ENCODE data around the gene ARHGAP20. TPM values are rescaled to one million over a fixed set of nuclear protein-coding genes. Genes with fewer than 3 reads are reported as not detected.

Gene ARHGAP20
- total and polyA plus RNA-seq, 3 experiments from 2014 or later = 0.09 TPM; not detected in 2

DNA sequence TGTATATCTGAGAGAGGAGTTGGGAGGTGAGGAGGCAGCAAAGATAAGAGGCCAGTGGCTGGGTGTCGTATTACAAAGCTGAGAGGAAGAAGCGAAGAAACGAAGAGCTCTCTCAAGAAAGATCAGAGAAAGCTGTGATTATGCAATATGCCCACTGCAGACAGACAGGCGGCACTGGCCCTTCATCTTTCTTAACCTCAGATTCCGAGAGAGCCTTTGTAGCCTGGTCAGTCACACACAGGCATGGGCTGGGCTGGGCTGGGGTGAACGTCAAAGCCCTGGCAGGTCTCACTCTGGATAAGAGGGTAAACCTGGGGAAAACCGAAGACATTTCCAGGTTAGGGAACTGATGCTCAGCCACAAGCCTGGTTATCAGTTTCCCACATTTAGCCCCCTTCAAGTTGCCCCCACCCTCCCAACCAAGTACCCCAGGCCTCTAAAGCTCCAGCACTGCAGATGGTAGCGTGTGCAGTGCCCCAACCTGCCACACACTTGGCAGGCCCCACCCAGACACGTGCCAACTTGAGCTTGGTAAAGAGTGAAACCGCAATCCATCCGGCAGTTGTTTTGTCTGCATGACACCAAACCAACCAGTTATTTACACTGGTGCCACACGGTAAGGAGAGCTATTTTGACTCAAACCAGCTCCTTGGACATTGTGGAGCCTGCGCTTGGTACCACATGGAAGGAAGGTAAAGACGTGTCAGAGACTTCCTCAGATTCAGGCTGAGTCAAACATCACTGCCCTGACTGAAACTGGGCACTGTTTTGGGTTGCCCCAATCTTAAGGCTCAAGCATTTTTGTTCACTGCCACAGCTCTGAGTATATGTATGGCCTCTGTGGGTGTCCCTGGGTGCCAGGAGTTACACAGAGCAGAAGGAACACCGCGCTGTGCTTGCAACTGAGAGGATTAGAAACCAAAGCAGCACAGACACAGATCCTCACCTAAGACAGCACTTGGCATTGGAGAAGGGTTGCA lies 146.6 kb downstream of the ARHGAP20 start:
- Mint-ChIP-seq H3K4me3 (peak overlapping the region in 1 of 7 donors; percentile 13), H3K4me1 (peaks cover 0 to 8% (median 2%) of the 10 kb centered on the region in 3 donors), H3K36me3 (no peaks in the 10 kb centered on the region), H3K27ac (peak overlapping the region in 1 of 8 donors; percentile 15), H3K9me3 (no peaks in the 10 kb centered on the region), H3K27me3 (peaks cover 3 to 5% of the 10 kb centered on the region in 2 donors)
- Histone ChIP-seq H3K36me3 (ENCODE audit: insufficient read depth, low read length) (no peaks in the 10 kb centered on the region), H3K27ac (ENCODE audit: low read depth, low read length) (no peak overlapping the region), H3K4me3 (ENCODE audit: low read length) (no peak overlapping the region), H3K9me3 (ENCODE audit: low read length) (no peaks in the 10 kb centered on the region), H3K4me1 (ENCODE audit: insufficient read depth, low read length) (no peaks in the 10 kb centered on the region), H3K27me3 (ENCODE audit: insufficient read depth, low read length, poor library complexity, severe bottlenecking) (no peaks in the 10 kb centered on the region)
- peak in 1 of 5 donors; percentile 9 for DNase-seq
- ChIA-PET CTCF (no interaction called here), POLR2A (no interaction called here)

DNA sequence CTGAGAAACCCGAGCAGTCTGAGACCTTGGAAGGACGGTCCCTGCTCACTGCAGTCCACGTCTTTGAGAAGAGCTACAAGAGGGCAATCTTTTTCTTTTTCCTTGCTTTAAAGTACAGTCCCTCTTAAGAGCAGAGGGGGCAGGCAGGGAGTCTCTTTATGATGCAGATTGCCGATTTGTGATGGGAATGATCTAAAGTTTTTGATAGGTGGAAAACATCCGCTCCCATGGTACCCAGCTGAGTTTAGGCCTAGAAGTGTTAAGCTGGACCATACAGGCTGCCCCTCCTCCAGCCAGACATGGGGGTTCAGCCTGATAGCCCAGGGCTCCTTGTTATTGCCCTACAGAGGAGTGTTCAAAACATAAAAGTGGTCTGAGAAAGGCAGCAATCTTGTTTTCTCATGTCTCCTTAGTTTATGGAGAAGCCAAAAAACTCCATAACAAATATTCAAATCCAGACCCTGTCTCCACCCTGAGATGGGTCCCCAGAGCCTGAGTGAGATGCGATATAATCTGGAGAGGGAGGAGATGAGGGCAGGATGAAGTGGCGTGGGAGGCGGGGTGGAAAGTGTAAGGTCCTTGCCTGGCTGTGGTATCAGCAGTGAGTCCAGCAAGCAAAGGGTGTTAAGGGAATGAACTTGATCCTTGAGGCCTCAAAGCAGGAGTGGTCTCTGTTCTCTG lies 147.4 kb downstream of the ARHGAP20 start:
- ChIA-PET CTCF (no interaction called here), POLR2A (no interaction called here)
- DNase-seq = no peak
- Histone ChIP-seq H3K4me1 (ENCODE audit: insufficient read depth, low read length) (no peaks in the 10 kb centered on the region), H3K36me3 (ENCODE audit: insufficient read depth, low read length) (no peaks in the 10 kb centered on the region), H3K27ac (ENCODE audit: low read depth, low read length) (no peak overlapping the region), H3K9me3 (ENCODE audit: low read length) (no peaks in the 10 kb centered on the region), H3K4me3 (ENCODE audit: low read length) (no peak overlapping the region), H3K27me3 (ENCODE audit: insufficient read depth, low read length, poor library complexity, severe bottlenecking) (no peaks in the 10 kb centered on the region)
- Mint-ChIP-seq H3K4me1 (peaks cover 0 to under 1% (median 0%) of the 10 kb centered on the region in 3 donors), H3K4me3 (peak overlapping the region in 1 of 7 donors; percentile 13), H3K27ac (no peak overlapping the region), H3K36me3 (no peaks in the 10 kb centered on the region), H3K9me3 (no peaks in the 10 kb centered on the region), H3K27me3 (peaks cover 3 to 11% of the 10 kb centered on the region in 2 donors)

DNA sequence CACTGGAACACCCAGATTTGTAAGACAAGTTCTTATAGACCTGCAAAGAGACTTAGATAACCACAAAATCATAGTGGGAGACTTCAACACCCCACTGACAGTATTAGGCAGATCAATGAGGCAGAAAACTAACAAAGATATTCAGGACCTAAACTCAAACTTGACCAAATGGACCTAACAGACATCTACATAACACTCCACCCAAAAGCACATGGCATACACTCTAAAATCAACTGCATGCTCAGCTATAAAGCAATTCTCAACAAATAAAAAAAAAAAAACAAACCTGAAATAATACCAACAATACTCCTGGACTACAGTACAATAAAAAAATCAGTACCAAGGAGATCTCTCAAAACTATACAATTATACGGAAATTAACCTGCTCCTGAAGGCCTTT lies 167.5 kb downstream of the ARHGAP20 start:
- peaks cover 0 to 13% (median 4%) of the 10 kb centered on the region in 3 donors for H3K36me3 Mint-ChIP-seq
- peaks cover 5 to 10% (median 7%) of the 10 kb centered on the region in 5 donors for H3K9me3 Mint-ChIP-seq
- ChIA-PET POLR2A (no interaction called here), CTCF (interaction anchor here (0.7 kb wide), 1 partner anchor 466 kb away, joined by 3 read pairs; no protein-coding TSS in a partner anchor)
- peaks cover 0 to under 1% of the 10 kb centered on the region in 2 donors for H3K27me3 Mint-ChIP-seq
- Histone ChIP-seq H3K9me3 (ENCODE audit: low read length) (no peaks in the 10 kb centered on the region), H3K4me3 (ENCODE audit: low read length) (no peak overlapping the region), H3K4me1 (ENCODE audit: insufficient read depth, low read length) (no peaks in the 10 kb centered on the region), H3K36me3 (ENCODE audit: insufficient read depth, low read length) (no peaks in the 10 kb centered on the region), H3K27ac (ENCODE audit: low read depth, low read length) (no peak overlapping the region), H3K27me3 (ENCODE audit: insufficient read depth, low read length, poor library complexity, severe bottlenecking) (no peaks in the 10 kb centered on the region)
- peak overlapping the region in 2 of 7 donors; percentile 1 to 29 for H3K4me3 Mint-ChIP-seq
- no peak overlapping the region for H3K27ac Mint-ChIP-seq
- DNase-seq = no peak
- H3K4me1 Mint-ChIP-seq = peaks cover 20 to 26% (median 21%) of the 10 kb centered on the region in 3 donors

DNA sequence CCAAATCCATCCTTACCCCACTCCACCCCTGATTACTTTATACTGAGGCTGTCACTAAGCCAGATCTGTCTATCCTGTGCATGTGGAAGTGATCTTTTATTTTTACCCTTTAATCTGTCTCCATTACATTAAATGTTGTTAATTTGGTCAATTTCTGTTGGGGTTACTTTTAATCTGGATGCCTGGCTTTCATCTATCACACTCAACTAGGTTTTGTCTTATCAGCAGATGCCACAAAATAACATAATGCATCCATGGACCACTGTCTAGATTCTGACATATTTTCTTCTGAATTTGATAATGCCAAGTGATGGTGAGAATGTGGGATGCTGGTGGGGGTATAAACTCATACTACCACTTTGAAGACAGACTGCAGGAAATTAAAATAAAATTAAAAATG lies 174.1 kb downstream of the ARHGAP20 start:
- CTCF ChIA-PET = no interaction called here
- DNase-seq = no peak

DNA sequence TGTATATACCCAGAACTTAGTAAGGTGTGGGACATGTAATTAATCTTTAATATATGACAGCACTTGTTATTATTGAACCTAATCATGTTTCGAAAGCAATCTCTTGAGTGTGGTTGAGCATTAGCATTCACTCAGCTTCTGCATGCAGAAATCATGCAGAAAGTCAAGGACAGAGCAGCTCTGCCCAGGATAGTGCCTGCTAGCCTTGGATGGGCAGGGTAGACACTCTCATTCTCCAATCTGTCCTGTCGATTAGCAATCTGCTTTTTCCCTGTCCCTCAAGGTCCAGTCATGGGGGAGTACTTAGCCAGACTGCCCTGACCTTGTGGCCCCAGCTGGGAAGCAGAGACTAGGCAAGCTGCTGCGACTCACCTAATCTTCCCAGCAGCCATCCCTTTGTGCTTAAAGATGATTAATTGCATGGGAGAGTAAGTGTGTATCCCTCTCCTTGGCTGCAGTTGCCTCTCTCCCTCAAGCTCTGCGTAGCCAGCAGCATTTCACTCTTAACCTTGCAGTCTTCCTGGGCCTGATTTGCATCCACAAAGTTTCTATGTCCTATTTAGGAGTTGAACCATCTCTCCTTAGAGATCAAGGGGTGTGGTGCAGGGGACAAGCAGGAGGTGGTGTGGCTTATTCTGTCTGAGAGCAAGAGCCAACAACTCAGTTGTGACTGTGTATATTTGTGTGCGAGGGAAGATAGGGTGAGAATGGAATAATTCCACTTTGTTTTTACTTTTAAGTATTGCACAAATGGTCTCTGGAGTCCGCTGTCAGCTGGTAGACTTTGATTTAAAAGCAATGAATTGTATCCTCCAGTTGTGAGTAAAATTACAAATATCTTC lies 181.1 kb downstream of the ARHGAP20 start:
- Histone ChIP-seq H3K4me1 (ENCODE audit: insufficient read depth, low read length) (peaks cover 5% of the 10 kb centered on the region), H3K4me3 (ENCODE audit: low read length) (no peak overlapping the region), H3K36me3 (ENCODE audit: insufficient read depth, low read length) (no peaks in the 10 kb centered on the region), H3K27me3 (ENCODE audit: insufficient read depth, low read length, poor library complexity, severe bottlenecking) (no peaks in the 10 kb centered on the region), H3K27ac (ENCODE audit: low read depth, low read length) (no peak overlapping the region), H3K9me3 (ENCODE audit: low read length) (no peaks in the 10 kb centered on the region)
- Mint-ChIP-seq H3K27me3 (no peaks in the 10 kb centered on the region), H3K4me3 (no peak overlapping the region), H3K36me3 (peaks cover 0 to 21% (median 0%) of the 10 kb centered on the region in 3 donors), H3K9me3 (peaks cover 0 to 15% (median 9%) of the 10 kb centered on the region in 5 donors), H3K4me1 (peaks cover 34 to 42% (median 38%) of the 10 kb centered on the region in 3 donors), H3K27ac (no peak overlapping the region)
- ChIA-PET POLR2A (no interaction called here), CTCF (interaction anchor here (1.3 kb wide), 1 partner anchor 9 kb away, joined by 3 read pairs; no protein-coding TSS in a partner anchor)
- no peak for DNase-seq

More for the DNA sequence above, 174.1 kb downstream of the ARHGAP20 start:
- H3K4me1 ChIP-seq (ENCODE audit: insufficient read depth, low read length) = no peaks in the 10 kb centered on the region
- no peak overlapping the region for H3K27ac Mint-ChIP-seq
- H3K27me3 Mint-ChIP-seq = peaks cover 0 to 4% of the 10 kb centered on the region in 2 donors
- POLR2A ChIA-PET = no interaction called here
- H3K27me3 ChIP-seq (ENCODE audit: insufficient read depth, low read length, poor library complexity, severe bottlenecking) = no peaks in the 10 kb centered on the region
- no peaks in the 10 kb centered on the region for H3K36me3 ChIP-seq (ENCODE audit: insufficient read depth, low read length)
- H3K4me1 Mint-ChIP-seq = peaks cover 9 to 13% (median 9%) of the 10 kb centered on the region in 3 donors
- peaks cover 0 to 7% (median 2%) of the 10 kb centered on the region in 5 donors for H3K9me3 Mint-ChIP-seq
- peaks cover 0 to 7% (median 0%) of the 10 kb centered on the region in 3 donors for H3K36me3 Mint-ChIP-seq
- H3K4me3 ChIP-seq (ENCODE audit: low read length) = no peak overlapping the region
- H3K4me3 Mint-ChIP-seq = no peak overlapping the region
- no peaks in the 10 kb centered on the region for H3K9me3 ChIP-seq (ENCODE audit: low read length)
- H3K27ac ChIP-seq (ENCODE audit: low read depth, low read length) = no peak overlapping the region

DNA sequence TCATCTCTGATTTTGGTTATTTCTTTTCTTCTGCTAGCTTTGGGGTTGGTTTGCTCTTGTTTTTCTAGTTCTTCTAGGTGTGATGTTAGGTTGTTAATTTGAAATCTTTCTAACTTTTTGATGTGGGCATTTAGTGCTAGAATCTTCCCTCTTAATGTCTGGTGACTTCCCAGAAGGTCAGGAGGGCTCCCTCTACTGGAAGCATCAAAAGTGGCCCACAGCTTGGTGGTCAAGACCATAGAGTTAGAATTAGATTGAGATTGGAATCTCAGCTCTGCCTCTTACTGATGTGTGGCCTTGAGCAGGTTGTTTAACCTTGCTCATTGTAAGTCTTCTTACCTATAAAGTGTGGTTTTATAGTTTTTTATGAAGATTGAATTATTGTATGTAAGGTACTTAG lies 183.2 kb downstream of the ARHGAP20 start:
- Histone ChIP-seq H3K27ac (ENCODE audit: low read depth, low read length) (no peak overlapping the region), H3K27me3 (ENCODE audit: insufficient read depth, low read length, poor library complexity, severe bottlenecking) (no peaks in the 10 kb centered on the region), H3K4me3 (ENCODE audit: low read length) (no peak overlapping the region), H3K4me1 (ENCODE audit: insufficient read depth, low read length) (peaks cover 21% of the 10 kb centered on the region), H3K36me3 (ENCODE audit: insufficient read depth, low read length) (no peaks in the 10 kb centered on the region), H3K9me3 (ENCODE audit: low read length) (no peaks in the 10 kb centered on the region)
- ChIA-PET CTCF (interaction anchor here (0.9 kb wide), 1 partner anchor 94 kb away, joined by 3 read pairs; no protein-coding TSS in a partner anchor), POLR2A (no interaction called here)
- Mint-ChIP-seq H3K27ac (peak overlapping the region in 2 of 8 donors; percentile 22 to 35), H3K4me3 (peak overlapping the region in 4 of 7 donors; percentile 8 to 21 (median 14)), H3K27me3 (no peaks in the 10 kb centered on the region), H3K9me3 (peaks cover 0 to 17% (median 9%) of the 10 kb centered on the region in 5 donors), H3K36me3 (peaks cover 0 to 17% (median 0%) of the 10 kb centered on the region in 3 donors), H3K4me1 (peaks cover 43 to 50% (median 49%) of the 10 kb centered on the region in 3 donors)
- no peak for DNase-seq

DNA sequence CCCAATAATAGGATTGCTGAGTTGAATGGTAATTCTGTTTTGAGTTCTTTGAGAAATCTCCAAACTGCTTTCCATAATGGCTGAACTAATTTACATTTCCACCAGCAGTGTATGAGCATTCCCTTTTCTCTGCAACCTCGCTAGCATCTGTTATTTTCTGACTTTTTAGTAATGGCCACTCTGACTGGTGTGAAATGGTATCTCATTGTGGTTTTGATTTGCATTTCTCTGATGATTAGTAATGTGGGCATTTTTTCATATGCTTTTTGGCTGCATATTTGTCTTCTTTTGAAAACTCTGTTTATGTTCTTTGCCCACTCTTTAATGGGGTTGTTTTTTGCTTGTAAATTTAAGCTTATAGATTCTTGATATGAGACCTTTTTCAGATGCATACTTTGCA lies 185.1 kb downstream of the ARHGAP20 start:
- Histone ChIP-seq H3K36me3 (ENCODE audit: insufficient read depth, low read length) (no peaks in the 10 kb centered on the region), H3K27ac (ENCODE audit: low read depth, low read length) (no peak overlapping the region), H3K9me3 (ENCODE audit: low read length) (no peaks in the 10 kb centered on the region), H3K27me3 (ENCODE audit: insufficient read depth, low read length, poor library complexity, severe bottlenecking) (no peaks in the 10 kb centered on the region), H3K4me1 (ENCODE audit: insufficient read depth, low read length) (peaks cover 38% of the 10 kb centered on the region), H3K4me3 (ENCODE audit: low read length) (no peak overlapping the region)
- ChIA-PET POLR2A (no interaction called here), CTCF (no interaction called here)
- peak overlapping the region in 5 of 8 donors; percentile 28 to 92 (median 80) for H3K27ac Mint-ChIP-seq
- peaks cover 0 to 18% (median 0%) of the 10 kb centered on the region in 3 donors for H3K36me3 Mint-ChIP-seq
- no peak for DNase-seq
- peaks cover 60 to 69% (median 68%) of the 10 kb centered on the region in 3 donors for H3K4me1 Mint-ChIP-seq
- peaks cover 0 to 22% (median 10%) of the 10 kb centered on the region in 5 donors for H3K9me3 Mint-ChIP-seq
- no peaks in the 10 kb centered on the region for H3K27me3 Mint-ChIP-seq
- H3K4me3 Mint-ChIP-seq = peak overlapping the region in 3 of 7 donors; percentile 4 to 77 (median 17)

Measured in CD8-positive, alpha-beta memory T cell (primary cell).